Measurements from ENCODE around the gene SLC9A8.

Gene SLC9A8

GRCh38 chr20:49786668-49787370, 25.8 kb upstream of the SLC9A8 start:
- DNase-seq, result no peak

DNA sequence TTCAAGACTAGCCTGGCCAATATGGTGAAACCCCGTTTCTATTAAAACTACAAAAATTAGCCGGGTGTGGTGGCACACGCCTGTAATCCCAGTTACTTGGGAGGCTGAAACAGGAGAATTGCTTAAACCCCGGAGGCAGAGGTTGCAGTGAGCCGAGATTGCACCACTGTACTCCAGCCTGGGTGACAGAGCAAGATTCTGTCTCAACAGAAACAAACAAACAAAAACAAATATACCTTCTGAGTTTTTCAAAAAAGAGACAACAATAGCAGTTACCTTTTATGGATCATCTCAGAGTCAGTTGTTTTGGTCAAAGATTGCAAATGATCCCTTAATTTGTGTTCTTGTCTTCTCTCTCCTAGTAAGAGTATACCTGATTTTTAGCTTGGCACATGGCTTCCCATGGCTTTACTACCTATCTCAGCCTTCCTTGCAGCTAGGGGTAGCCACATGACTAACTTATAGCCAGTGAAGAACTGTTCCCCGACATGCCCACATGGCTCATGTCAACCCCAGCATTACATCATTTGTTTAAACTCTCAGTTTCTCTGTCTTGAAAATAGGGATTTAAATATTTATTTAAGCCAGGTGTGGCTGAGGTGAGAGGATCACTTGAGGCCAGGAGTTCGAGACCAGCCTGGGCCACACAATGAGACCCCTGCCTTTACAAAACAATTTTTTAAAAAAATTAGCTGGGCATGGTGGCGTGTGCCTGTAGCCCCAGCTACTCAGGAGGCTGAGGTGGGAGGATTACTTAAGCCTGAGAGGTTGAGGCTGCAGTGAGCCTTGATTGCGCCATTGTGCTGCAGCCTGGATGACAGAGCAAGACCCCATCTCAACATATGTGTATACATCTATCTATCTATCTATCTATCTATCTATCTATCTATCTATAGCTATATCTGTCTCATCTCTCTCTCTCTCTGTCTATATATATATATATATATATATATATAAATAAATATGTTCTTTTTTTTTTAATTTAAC, 25.0 kb upstream of the SLC9A8 start:
- no peak for DNase-seq

- no peak for DNase-seq
Measured at GRCh38 chr20:49790077-49790798, 22.4 kb upstream of the SLC9A8 start.

GRCh38 chr20:49791165-49791564, 21.5 kb upstream of the SLC9A8 start:
- DNase-seq, result no peak

DNA sequence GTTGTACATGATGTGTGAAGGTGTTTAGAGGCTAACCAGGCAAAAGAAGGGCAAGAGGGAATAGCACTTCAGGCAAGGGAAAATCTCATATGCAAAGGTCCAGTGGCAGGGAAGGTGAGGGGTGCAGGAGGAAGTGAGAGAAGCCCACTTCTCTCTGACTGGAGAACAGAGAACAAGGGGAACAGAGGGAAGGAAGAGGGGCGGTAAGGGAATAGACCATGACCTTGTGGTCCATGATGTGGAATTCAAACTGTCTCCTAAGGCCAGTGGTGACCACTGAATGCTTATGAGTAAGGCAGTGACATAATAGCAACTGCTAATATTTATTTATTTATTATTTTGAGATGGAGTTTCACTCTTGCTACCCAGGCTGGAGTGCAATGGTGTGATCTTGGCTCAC, 20.6 kb upstream of the SLC9A8 start:
- no peak for DNase-seq

- DNase-seq, result no peak
Measured at GRCh38 chr20:49792611-49793010, 20.0 kb upstream of the SLC9A8 start.

- peak; percentile 36 for DNase-seq
Measured at GRCh38 chr20:49794336-49795134, 18.1 kb upstream of the SLC9A8 start.

- no peak for DNase-seq
Measured at GRCh38 chr20:49795135-49795424, 17.5 kb upstream of the SLC9A8 start.

DNA sequence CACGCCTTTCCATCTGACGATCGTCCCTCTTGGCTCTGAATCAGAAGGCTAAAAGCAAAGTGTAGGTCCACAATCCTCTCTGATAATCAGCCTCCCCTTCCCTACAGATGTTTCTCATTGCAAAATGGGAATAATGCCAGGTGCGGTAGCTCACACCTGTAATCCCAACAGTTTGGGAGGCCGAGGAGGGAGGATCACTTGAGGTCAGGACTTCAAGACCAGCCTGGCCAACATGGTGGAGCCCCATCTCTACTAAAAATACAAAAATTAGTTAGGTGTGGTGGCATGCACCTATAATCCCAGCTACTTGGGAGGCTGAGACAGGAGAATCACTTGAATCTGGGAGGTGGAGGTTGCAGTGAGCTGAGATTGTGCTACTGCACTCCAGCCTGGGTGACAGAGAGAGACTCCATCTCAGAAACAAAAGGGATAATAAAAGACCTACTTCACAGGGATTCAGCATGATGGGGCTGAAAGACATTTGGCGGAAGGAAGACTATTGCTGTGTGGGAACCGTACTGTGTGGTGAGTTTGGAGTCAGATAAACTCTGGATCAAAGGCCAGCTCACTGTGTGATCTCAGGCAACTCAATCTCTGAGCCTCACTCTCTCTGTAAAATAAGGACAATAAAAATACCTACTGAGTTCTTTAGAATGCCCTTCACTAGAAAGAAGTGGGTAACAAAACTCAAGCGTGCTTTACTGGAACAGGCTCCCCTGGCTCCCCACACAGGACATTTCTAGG, 15.9 kb upstream of the SLC9A8 start:
- no peak for DNase-seq

DNA sequence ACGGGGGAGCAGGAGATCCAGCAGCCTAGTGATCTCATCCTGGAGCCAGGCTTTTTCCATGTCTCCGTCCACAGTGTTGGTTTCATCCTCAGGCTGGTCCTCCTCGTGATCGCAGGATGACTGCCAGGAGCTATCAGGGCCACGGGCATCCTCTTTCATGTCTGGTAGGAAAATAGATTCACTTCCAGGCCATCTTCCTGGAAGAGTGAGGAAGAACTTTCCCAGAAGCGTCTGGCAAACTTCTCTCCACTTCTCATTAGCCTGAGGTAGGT, 15.3 kb upstream of the SLC9A8 start:
- no peak for DNase-seq

- no peak for DNase-seq
Measured at GRCh38 chr20:49798718-49799117, 13.9 kb upstream of the SLC9A8 start.

DNA sequence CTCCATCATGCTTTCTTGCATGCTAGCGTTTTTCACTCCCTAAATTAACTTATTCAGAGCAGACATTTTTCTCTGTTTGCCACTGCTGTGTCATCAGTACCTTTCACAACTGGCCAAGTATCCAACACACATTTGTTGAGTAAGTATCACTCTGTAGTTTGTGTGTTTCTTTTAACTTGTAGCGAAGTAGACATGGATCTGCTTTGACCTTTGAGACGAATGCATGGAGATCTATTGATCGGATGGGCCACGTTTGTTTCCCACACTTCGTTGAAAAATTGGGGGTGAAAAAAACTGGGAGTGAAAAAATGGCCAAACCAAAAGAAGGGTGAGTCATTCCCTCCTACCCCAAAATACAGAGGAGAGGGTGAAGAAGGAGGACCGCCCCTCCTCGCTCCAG, 12.9 kb upstream of the SLC9A8 start:
- DNase-seq, result no peak

DNA sequence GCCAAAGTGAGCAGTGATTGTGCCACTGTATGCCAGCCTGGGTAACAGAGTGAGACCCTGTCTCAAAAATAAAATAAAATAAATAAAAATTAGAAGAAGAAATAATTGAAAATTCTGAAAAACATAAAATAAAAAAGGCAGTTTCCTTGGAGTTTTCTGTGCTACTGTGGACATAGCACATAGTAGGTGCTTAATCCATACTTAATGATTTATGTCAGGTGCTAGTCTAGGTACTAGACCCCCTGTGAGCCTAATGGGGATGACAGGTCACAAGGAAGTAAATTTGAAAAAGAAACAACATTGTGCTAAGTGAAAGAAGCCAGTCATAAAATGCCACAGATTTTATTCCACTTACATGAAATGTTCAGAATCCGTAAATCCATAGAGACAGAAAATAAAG, 9.2 kb upstream of the SLC9A8 start:
- DNase-seq, result no peak

DNA sequence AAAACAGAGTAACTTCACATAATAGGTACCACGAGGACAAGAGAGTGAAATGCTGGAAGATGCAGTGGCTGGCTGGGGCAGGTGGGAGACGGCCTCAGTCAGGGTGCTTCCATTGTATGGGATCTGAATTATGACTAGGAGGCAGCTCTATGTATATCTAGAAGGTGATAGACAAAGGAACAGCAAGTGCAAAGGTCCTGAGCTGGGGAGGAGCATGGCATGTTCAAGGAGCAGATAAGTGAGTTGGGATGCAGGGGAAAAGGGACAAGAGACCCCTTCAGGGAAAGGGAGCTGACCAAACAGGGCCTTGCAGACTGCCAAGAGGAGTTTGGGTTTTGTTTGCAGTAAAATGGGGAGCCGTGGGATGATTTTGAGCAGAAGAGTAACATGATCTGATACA, 8.3 kb upstream of the SLC9A8 start:
- DNase-seq, result no peak

DNA sequence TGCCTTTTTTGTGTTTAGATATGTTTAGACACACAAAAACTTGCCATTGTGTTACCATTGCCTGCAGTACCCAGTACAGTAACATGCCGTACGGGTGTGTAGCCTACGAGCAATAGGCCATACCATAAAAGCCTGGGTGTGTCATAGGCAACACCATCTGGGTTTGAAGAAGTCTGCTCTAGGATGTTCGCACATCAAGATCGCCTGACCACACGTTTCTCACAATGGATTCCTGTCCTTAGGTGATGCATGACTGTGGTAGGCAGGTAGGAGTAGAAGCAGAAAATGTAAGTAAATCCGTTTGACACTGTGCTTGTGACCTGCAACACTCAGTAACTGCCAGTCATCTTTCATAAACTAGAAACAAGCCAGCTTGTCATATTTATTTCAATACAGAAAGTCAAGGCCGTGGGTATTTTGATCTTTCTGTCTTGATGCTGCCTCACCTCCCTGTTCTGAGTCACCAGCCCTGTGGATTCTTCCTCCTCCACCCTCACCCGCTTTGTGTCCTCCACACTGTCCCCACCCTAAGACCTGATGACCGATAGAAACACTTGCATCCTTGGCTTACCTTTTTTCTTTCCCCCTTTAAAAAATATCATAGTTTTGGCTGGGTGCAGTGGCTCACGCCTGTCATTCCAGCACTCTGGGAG, 7.3 kb upstream of the SLC9A8 start:
- DNase-seq, result peak; percentile 80

DNA sequence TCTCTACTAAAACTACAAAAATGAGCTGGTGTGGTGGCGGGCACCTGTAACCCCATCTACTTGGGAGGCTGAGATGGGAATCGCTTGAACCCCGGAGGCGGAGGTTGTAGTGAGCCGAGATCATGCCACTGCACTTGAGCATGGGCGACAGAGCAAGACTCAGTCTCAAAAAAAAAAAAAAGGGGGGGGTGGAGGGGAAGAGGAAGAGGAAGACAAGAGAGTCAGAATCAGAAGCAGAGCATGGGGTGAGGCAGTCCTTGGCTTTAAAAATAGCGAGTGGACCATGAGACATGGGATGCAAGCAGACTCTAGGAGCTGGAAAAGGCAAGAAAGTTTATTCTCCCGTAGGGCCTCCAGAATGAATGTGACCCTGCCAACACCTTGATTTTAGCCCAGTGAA, 3.9 kb upstream of the SLC9A8 start:
- no peak for DNase-seq

DNA sequence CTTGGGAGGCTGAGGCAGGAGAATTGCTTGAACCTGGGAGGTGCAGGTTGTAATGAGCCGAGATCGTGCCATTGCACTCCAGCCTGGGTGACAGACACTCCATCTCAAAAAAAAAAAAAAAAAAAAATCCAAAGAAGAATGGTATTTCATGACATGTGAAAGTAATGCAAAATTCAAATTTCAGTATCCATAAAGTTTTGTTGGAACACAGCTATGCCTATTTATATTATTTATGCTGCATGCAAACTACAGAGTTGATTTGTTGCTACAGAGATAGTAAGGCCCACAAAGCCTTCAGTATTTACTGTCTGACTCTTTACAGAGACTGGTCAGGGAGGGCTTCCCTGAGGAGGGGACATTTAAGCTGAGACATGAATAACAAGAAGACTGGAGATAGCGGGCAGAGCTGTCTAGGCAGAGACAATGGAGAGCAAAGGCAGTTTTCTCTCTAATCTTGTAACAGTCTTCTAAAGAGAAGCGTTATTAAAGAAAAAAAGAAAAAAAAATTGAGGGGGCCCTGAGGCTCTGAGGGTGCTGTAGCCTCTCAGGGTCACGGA, 2.7 kb upstream of the SLC9A8 start:
- DNase-seq, result no peak

DNA sequence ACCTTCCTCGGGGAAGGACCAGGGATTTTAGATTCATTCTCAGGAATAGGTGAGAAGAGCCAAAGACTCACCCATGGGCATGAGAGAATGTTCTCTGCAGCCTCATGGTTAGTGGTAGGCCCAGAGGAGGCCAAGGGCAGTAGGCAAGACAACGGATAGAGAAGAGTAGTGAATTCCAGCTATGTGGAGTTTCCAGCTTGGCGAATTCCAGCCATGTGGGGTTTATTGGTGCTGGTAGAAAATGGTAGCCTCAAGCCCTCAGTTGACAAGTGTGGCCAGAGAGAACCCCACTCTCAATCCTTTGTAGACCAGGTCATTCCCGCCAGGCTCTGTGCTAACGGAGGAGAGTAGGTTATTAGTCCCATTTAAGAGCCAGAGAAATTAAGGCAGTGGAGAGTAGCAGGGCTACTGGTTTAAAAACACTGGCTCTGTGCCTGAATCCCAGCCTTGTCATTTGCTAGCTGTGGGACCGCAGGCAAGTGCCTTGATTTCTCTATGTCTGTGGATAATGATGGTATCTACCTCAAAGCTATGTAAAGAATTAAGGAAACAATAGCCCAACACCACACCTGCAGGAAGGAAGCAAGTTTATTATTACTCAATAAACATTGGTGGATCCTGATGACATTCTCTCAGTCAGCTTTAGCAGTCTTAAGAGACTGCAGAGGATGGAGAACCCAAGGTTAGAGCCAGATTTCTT, 2.0 kb upstream of the SLC9A8 start:
- no peak for DNase-seq

DNA sequence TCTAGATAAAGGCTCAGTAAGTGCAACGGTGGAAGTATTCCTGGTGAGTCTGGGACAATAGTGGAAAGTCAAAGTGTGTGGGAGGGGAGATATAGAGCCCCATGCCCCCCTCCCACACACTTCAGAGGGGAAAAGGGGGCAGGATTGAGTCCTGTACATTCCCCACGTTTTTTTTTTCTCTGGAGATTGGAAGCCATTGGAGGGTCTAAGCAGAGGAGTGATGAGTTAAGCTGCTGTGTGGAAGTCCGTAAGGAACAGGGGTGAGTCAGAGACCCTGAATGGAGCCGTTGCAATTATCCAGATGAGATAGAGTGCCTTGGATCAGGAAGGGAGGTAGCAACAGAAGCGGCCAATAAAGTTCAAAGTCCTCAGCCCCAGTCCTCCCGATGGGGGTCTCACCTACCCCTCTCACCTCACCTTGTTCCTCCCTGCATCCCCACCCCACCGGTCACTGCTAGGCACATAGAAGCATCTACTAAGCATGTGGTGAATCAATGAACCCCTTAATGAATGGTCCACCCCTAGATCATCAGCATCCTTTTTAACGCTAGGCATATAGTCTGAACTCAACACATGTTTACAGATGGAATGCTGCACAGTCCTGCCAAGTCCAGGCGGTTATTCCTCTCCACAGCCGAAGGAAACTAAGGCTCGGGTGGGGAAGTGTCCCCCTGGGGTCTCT, 662 bp upstream of the SLC9A8 start:
- DNase-seq, result no peak

- no peak for DNase-seq
Measured at GRCh38 chr20:49813305-49813974, 812 bp downstream of the SLC9A8 start.
